ENCODE measurements around the gene INPP4B.

INPP4B gene

GRCh38 chr4:142497606-142498005, 348.5 kb downstream of the INPP4B start:
- Histone ChIP-seq H3K27ac (ENCODE audit: low read depth, low read length) (no peak overlapping the region), H3K9ac (ENCODE audit: low read length) (no peak overlapping the region), H3K23ac (ENCODE audit: low read length) (no peak overlapping the region)

DNA sequence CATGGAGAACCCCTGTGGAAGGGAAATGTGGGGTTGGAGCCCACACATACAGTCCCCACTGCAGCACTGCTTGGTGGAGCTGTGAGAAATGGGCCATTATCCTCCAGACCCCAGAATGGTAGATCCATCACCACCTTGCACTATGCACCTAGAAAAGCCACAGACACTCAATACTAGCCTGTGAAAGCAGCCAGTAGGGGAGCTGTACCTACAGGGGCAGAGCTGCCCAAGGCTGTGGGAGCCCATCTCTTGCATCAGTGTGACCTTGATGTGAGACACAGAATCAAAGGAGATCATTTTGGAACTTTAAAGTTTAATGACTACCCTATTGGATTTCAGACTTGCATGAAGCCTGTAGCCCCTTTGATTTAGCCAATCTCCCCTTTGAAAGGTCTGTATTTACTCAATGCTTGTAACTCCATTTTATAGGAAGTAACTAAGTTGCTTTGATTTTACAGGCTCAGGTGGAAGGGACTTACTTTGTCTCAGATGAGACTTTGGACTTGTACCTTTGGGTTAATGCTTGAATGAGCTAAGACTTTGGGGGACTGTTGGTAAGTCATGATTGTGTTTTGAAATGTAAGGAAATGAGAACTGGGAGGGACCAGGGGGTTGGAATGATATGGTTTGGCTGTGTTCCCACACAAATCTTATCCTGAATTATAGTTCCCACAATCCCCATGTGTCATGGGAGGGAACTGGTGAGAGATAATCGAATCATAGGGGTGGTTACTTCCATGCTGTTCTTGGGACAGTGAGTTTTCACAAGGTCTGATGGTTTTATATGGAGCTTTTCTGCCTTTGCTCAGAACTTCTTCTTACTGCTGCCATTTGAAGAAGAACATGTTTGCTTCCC, 352.6 kb downstream of the INPP4B start:
- H3K36me3 ChIP-seq (ENCODE audit: control insufficient read depth in 1 of 2, insufficient read depth in 2 of 2, low read length in 2 of 2), result no peaks in the 10 kb centered on the region
- no peak overlapping the region for H4K8ac ChIP-seq (ENCODE audit: low read depth, low read length)
- no peaks in the 10 kb centered on the region for H3K27me3 ChIP-seq (ENCODE audit: insufficient read depth, low read length)
- no peaks in the 10 kb centered on the region for H3K79me2 ChIP-seq (ENCODE audit: control insufficient read depth, insufficient read depth, low read length, poor library complexity)
- no peak overlapping the region for H3K4me3 ChIP-seq (ENCODE audit: low read depth, low read length)
- H3K14ac ChIP-seq (ENCODE audit: low read length), result no peak overlapping the region
- H2BK12ac ChIP-seq (ENCODE audit: low read length), result no peak overlapping the region
- no peak overlapping the region for H3K9ac ChIP-seq (ENCODE audit: low read length)
- no peak overlapping the region for H3K18ac ChIP-seq (ENCODE audit: low read length)
- H3K79me1 ChIP-seq (ENCODE audit: low read length), result no peaks in the 10 kb centered on the region
- H4K12ac ChIP-seq (ENCODE audit: low read depth, low read length), result no peak overlapping the region
- H3K4ac ChIP-seq (ENCODE audit: low read depth, low read length), result no peak overlapping the region
- H3K27ac ChIP-seq (ENCODE audit: low read depth, low read length), result no peak overlapping the region
- no peak overlapping the region for H2AFZ ChIP-seq (ENCODE audit: insufficient read depth, low read length, poor library complexity)
- no CpG with 5 or more reads among the region's 1 CpG for WGBS (ENCODE audit: extremely low coverage, insufficient coverage, insufficient read length)
- H3K4me1 ChIP-seq (ENCODE audit: control insufficient read depth in 1 of 2, insufficient read depth in 2 of 2, low read length in 2 of 2), result no peaks in the 10 kb centered on the region
- no peak overlapping the region for H2BK120ac ChIP-seq (ENCODE audit: insufficient read depth, low read length, poor library complexity)
- no peak overlapping the region for H2AK5ac ChIP-seq (ENCODE audit: low read length)
- peaks cover 2% of the 10 kb centered on the region for H3K9me3 ChIP-seq (ENCODE audit: insufficient read depth, low read depth, low read length)
- no peak overlapping the region for H4K91ac ChIP-seq (ENCODE audit: low read depth, low read length)
- no peak overlapping the region for H3K23ac ChIP-seq (ENCODE audit: low read length)
- H3K4me2 ChIP-seq (ENCODE audit: low read length), result no peak overlapping the region
- DNase-seq, result no peak
- H2BK5ac ChIP-seq (ENCODE audit: low read depth, low read length, poor library complexity), result no peak overlapping the region

More at GRCh38 chr4:142497606-142498005, 348.5 kb downstream of the INPP4B start:
- H2BK12ac ChIP-seq (ENCODE audit: low read length), result no peak overlapping the region
- H2AFZ ChIP-seq (ENCODE audit: insufficient read depth, low read length, poor library complexity), result no peak overlapping the region
- no peak overlapping the region for H4K8ac ChIP-seq (ENCODE audit: low read depth, low read length)
- no peak overlapping the region for H3K14ac ChIP-seq (ENCODE audit: low read length)
- no peak overlapping the region for H2AK5ac ChIP-seq (ENCODE audit: low read length)
- H3K36me3 ChIP-seq (ENCODE audit: control insufficient read depth in 1 of 2, insufficient read depth in 2 of 2, low read length in 2 of 2), result no peaks in the 10 kb centered on the region
- H4K91ac ChIP-seq (ENCODE audit: low read depth, low read length), result no peak overlapping the region
- no peak overlapping the region for H4K12ac ChIP-seq (ENCODE audit: low read depth, low read length)
- H3K27me3 ChIP-seq (ENCODE audit: insufficient read depth, low read length), result no peaks in the 10 kb centered on the region
- no peaks in the 10 kb centered on the region for H3K79me2 ChIP-seq (ENCODE audit: control insufficient read depth, insufficient read depth, low read length, poor library complexity)
- peak; percentile 20 to 68 for DNase-seq
- no peak overlapping the region for H2BK120ac ChIP-seq (ENCODE audit: insufficient read depth, low read length, poor library complexity)
- no peaks in the 10 kb centered on the region for H3K79me1 ChIP-seq (ENCODE audit: low read length)
- no peak overlapping the region for H3K4me2 ChIP-seq (ENCODE audit: low read length)
- no peak overlapping the region for H3K18ac ChIP-seq (ENCODE audit: low read length)
- H2BK5ac ChIP-seq (ENCODE audit: low read depth, low read length, poor library complexity), result no peak overlapping the region
- H3K4me1 ChIP-seq (ENCODE audit: control insufficient read depth in 1 of 2, insufficient read depth in 2 of 2, low read length in 2 of 2), result no peaks in the 10 kb centered on the region
- no peak overlapping the region for H3K4ac ChIP-seq (ENCODE audit: low read depth, low read length)
- no peak overlapping the region for H3K4me3 ChIP-seq (ENCODE audit: low read depth, low read length)
- peaks cover 2% of the 10 kb centered on the region for H3K9me3 ChIP-seq (ENCODE audit: insufficient read depth, low read depth, low read length)

GRCh38 chr4:142485452-142485851, 360.6 kb downstream of the INPP4B start:
- Histone ChIP-seq H4K91ac (ENCODE audit: low read depth, low read length) (no peak overlapping the region), H4K8ac (ENCODE audit: low read depth, low read length) (no peak overlapping the region), H3K14ac (ENCODE audit: low read length) (no peak overlapping the region), H3K79me2 (ENCODE audit: control insufficient read depth, insufficient read depth, low read length, poor library complexity) (no peaks in the 10 kb centered on the region), H2BK120ac (ENCODE audit: insufficient read depth, low read length, poor library complexity) (no peak overlapping the region), H3K27ac (ENCODE audit: low read depth, low read length) (no peak overlapping the region), H2BK5ac (ENCODE audit: low read depth, low read length, poor library complexity) (no peak overlapping the region), H3K9me3 (ENCODE audit: insufficient read depth, low read depth, low read length) (no peaks in the 10 kb centered on the region), H3K4me3 (ENCODE audit: low read depth, low read length) (no peak overlapping the region), H3K27me3 (ENCODE audit: insufficient read depth, low read length) (no peaks in the 10 kb centered on the region), H4K12ac (ENCODE audit: low read depth, low read length) (no peak overlapping the region), H3K18ac (ENCODE audit: low read length) (no peak overlapping the region), H3K23ac (ENCODE audit: low read length) (no peak overlapping the region), H3K4me2 (ENCODE audit: low read length) (no peak overlapping the region), H3K79me1 (ENCODE audit: low read length) (no peaks in the 10 kb centered on the region), H2AK5ac (ENCODE audit: low read length) (no peak overlapping the region), H2AFZ (ENCODE audit: insufficient read depth, low read length, poor library complexity) (no peak overlapping the region), H3K36me3 (ENCODE audit: control insufficient read depth in 1 of 2, insufficient read depth in 2 of 2, low read length in 2 of 2) (no peaks in the 10 kb centered on the region), H3K4me1 (ENCODE audit: control insufficient read depth in 1 of 2, insufficient read depth in 2 of 2, low read length in 2 of 2) (no peaks in the 10 kb centered on the region), H3K4ac (ENCODE audit: low read depth, low read length) (no peak overlapping the region), H3K9ac (ENCODE audit: low read length) (no peak overlapping the region), H2BK12ac (ENCODE audit: low read length) (no peak overlapping the region)
- DNase-seq, result no peak
- WGBS (ENCODE audit: extremely low coverage, insufficient coverage, insufficient read length), result no CpG with 5 or more reads among the region's 3 CpGs

DNA sequence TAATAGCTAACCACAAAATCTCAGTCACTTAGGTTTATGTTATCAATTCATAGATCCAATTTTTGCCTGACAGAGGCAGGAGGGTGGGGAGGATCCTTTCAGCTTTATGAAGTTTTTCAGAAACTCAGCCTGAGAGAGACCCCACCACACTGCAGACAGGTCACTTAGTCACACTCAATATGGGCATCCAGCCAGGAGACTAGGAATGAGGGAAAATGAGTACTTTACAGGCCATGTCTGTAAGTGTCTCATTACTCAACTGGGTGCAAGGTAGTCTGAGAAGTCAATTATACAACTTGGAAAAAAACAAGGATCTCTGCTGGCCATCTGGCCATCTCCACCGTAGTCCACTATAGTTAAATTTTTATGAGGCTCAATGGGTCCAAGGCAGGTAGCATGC, 365.9 kb downstream of the INPP4B start:
- Histone ChIP-seq H3K4me1 (ENCODE audit: control insufficient read depth in 1 of 2, insufficient read depth in 2 of 2, low read length in 2 of 2) (no peaks in the 10 kb centered on the region), H3K79me2 (ENCODE audit: control insufficient read depth, insufficient read depth, low read length, poor library complexity) (no peaks in the 10 kb centered on the region), H3K4me2 (ENCODE audit: low read length) (no peak overlapping the region), H3K4ac (ENCODE audit: low read depth, low read length) (no peak overlapping the region), H2BK120ac (ENCODE audit: insufficient read depth, low read length, poor library complexity) (no peak overlapping the region), H2BK5ac (ENCODE audit: low read depth, low read length, poor library complexity) (no peak overlapping the region), H3K27ac (ENCODE audit: low read depth, low read length) (no peak overlapping the region), H4K8ac (ENCODE audit: low read depth, low read length) (no peak overlapping the region), H3K4me3 (ENCODE audit: low read depth, low read length) (no peak overlapping the region), H2AK5ac (ENCODE audit: low read length) (no peak overlapping the region), H3K18ac (ENCODE audit: low read length) (no peak overlapping the region), H4K91ac (ENCODE audit: low read depth, low read length) (no peak overlapping the region), H4K12ac (ENCODE audit: low read depth, low read length) (no peak overlapping the region), H3K27me3 (ENCODE audit: insufficient read depth, low read length) (no peaks in the 10 kb centered on the region), H2AFZ (ENCODE audit: insufficient read depth, low read length, poor library complexity) (no peak overlapping the region), H3K36me3 (ENCODE audit: control insufficient read depth in 1 of 2, insufficient read depth in 2 of 2, low read length in 2 of 2) (no peaks in the 10 kb centered on the region), H3K23ac (ENCODE audit: low read length) (no peak overlapping the region), H3K79me1 (ENCODE audit: low read length) (no peaks in the 10 kb centered on the region), H3K9me3 (ENCODE audit: insufficient read depth, low read depth, low read length) (no peaks in the 10 kb centered on the region), H3K14ac (ENCODE audit: low read length) (no peak overlapping the region), H3K9ac (ENCODE audit: low read length) (no peak overlapping the region), H2BK12ac (ENCODE audit: low read length) (no peak overlapping the region)
- peak in 1 of 2 donors; percentile 14 for DNase-seq
- WGBS (ENCODE audit: extremely low coverage, insufficient coverage, insufficient read length), result no CpG with 5 or more reads among the region's 1 CpG
